ENCODE measurements around the gene HLA-C. TPM values are rescaled to one million over a fixed set of nuclear protein-coding genes. Genes with fewer than 3 reads are reported as not detected.
A peak's percentile ranks its signal among the peaks of the same experiment; 100 is the strongest.

Gene HLA-C
- 1,000 to 10,000 TPM in 1 of 2 donors, 100 to 1,000 TPM in 1; 125 to 1,234 TPM for total RNA-seq
- 1,000 to 10,000 TPM in 1 of 2 donors, 100 to 1,000 TPM in 1; 239 to 1,185 TPM for polyA plus RNA-seq
- long read RNA-seq, donor 1, transcript HLA-C-201 (8 exons, 1,536 nt) = major isoform, 66 of 114 reads
- long read RNA-seq, donor 1, transcript HLA-C-208 (6 exons, 1,880 nt) = minor isoform, 6 of 114 reads
- long read RNA-seq, donor 1, transcript HLA-C-205 (2 exons, 754 nt) = minor isoform, 5 of 114 reads
- long read RNA-seq, donor 1, partial matches to known transcripts = 28 of 114 reads
- long read RNA-seq, donor 1, other reads (novel, unspliced or antisense) = 0 of 114 reads
- long read RNA-seq, donor 2, transcript HLA-C-201 (8 exons, 1,536 nt) = major isoform, 12 of 43 reads
- long read RNA-seq, donor 2, partial matches to known transcripts = 28 of 43 reads
- long read RNA-seq, donor 2, other reads (novel, unspliced or antisense) = 0 of 43 reads
- long read RNA-seq, donor 3, transcript HLA-C-208 (6 exons, 1,880 nt) = minor isoform, 6 of 62 reads
- long read RNA-seq, donor 3, transcript HLA-C-201 (8 exons, 1,536 nt) = major isoform, 31 of 62 reads
- long read RNA-seq, donor 3, partial matches to known transcripts = 20 of 62 reads
- long read RNA-seq, donor 3, other reads (novel, unspliced or antisense) = 0 of 62 reads
- long read RNA-seq, donor 4, transcript HLA-C-201 (8 exons, 1,536 nt) = major isoform, 10 of 18 reads
- long read RNA-seq, donor 4, partial matches to known transcripts = 5 of 18 reads
- long read RNA-seq, donor 4, other reads (novel, unspliced or antisense) = 0 of 18 reads
- long read RNA-seq, donor 5, transcript HLA-C-201 (8 exons, 1,536 nt) = major isoform, 43 of 84 reads
- long read RNA-seq, donor 5, partial matches to known transcripts = 22 of 84 reads
- long read RNA-seq, donor 5, other reads (novel, unspliced or antisense) = 10 of 84 reads

DNA sequence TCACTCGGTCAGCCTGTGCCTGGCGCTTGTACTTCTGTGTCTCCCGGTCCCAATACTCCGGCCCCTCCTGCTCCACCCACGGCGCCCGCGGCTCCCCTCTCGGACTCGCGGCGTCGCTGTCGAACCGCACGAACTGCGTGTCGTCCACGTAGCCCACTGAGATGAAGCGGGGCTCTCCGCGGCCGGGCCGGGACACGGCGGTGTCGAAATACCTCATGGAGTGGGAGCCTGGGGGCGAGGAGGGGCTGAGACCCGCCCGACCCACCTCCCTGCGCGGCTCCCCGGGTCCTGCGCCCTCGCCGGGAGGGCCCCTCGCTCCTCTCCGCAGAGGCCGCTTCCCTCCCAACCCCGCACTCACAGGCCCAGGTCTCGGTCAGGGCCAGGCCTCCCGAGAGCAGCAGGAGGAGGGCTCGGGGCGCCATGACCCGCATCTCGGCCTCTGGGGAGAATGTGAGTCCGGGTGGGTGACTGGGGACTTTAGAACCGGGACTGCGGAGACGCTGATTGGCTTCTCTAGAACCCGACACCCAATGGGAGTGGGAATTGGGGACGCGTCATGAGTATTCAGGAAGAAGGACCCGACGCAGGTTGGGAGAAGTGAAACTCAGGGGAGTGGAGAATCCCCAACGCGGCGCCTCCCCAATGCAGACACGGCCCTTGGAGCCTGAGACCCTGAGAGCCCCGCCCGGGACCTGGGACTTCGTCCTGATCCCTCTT, at the start of gene HLA-C:
Gene HLA-C, minus strand, starts transcription at position 452 of the 717 bp plus-strand sequence. Its CDS starts 21 bp downstream, at position 431.
- TF ChIP-seq, protein P1, sequence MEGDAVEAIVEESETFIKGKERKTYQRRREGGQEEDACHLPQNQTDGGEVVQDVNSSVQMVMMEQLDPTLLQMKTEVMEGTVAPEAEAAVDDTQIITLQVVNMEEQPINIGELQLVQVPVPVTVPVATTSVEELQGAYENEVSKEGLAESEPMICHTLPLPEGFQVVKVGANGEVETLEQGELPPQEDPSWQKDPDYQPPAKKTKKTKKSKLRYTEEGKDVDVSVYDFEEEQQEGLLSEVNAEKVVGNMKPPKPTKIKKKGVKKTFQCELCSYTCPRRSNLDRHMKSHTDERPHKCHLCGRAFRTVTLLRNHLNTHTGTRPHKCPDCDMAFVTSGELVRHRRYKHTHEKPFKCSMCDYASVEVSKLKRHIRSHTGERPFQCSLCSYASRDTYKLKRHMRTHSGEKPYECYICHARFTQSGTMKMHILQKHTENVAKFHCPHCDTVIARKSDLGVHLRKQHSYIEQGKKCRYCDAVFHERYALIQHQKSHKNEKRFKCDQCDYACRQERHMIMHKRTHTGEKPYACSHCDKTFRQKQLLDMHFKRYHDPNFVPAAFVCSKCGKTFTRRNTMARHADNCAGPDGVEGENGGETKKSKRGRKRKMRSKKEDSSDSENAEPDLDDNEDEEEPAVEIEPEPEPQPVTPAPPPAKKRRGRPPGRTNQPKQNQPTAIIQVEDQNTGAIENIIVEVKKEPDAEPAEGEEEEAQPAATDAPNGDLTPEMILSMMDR (IDR thresholded peaks at IDR 0.05; ENCODE audit: control extremely low read depth, extremely low read depth) = no peak
- peaks cover 0 to 16% (median 0%) of the 10 kb centered on the region in 4 donors for H3K36me3 ChIP-seq (ENCODE audit: control insufficient read depth in 4 of 4, insufficient read depth in 4 of 4, low read length in 4 of 4)
- WGBS, 2 donors = 0% methylated on average over 58 to 62 of the region's 62 CpGs
- H3K27ac ChIP-seq (ENCODE audit: low read depth in 1 of 2, low read length in 1 of 2) = peak within 1 kb of the TSS; percentile 74 to 96
- H3K4me3 ChIP-seq = peak within 1 kb of the TSS; percentile 75
- peaks cover 0 to 4% (median 2%) of the 10 kb centered on the region in 3 donors for H3K27me3 ChIP-seq (ENCODE audit: control insufficient read depth in 3 of 3, insufficient read depth in 3 of 3, low read length in 2 of 3)
- H3K9ac ChIP-seq (ENCODE audit: insufficient read depth in 1 of 2, low read length in 2 of 2) = peak within 1 kb of the TSS; percentile 61 to 81
- DNase-seq (peak; percentile 91 to 95 (median 93)), ATAC-seq (ENCODE audit: insufficient read depth, low FRiP score) (peak; percentile 98)
- peaks cover 0 to 1% (median 0%) of the 10 kb centered on the region in 5 donors for H3K4me1 ChIP-seq (ENCODE audit: control insufficient read depth in 5 of 5, insufficient read depth in 5 of 5, low read length in 5 of 5)
- H3K9me3 ChIP-seq (ENCODE audit: control insufficient read depth in 4 of 4, insufficient read depth in 3 of 4, low read length in 3 of 4) = no peaks in the 10 kb centered on the region

DNA sequence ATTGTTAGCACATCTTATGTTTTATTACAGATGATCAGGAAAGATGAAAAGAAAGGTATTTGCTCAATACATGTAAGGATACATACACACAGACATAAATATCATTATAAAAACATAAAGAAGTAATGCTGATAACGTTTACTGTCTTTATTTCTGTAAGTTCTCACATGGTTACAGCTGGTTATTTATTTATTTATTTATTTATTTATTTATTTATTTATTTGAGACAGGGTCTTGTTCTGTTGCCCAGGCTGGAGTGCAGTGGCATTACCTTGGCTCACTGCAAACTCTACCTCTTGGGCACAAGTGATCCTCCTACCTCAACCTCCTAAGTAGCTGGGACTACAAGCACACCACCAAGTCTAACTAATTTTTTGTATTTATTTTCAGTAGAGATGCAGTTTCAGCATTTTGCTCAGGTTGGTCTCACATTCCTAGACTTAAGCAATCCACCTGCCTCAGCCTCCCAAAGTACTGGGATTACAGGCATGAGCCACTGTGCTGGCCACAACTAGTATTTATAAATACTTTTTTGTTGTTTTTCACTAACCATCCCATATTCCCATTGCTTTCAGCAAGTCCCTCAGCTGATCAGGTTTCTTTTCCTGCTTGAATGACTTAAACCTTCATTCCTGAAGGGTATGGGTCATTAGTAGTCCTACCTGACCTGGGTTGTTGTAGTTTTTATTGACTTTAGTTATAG, 49.3 kb upstream of the HLA-C start:
- TF ChIP-seq, protein P1 (IDR thresholded peaks at IDR 0.05; ENCODE audit: control extremely low read depth, extremely low read depth) = no peak
- no peak for DNase-seq
- no peak overlapping the region for H3K27ac ChIP-seq (ENCODE audit: low read depth in 1 of 2, low read length in 1 of 2)
- no peak for ATAC-seq (ENCODE audit: insufficient read depth, low FRiP score)
- no peak overlapping the region for H3K9ac ChIP-seq (ENCODE audit: insufficient read depth in 1 of 2, low read length in 2 of 2)
- H3K9me3 ChIP-seq (ENCODE audit: control insufficient read depth in 4 of 4, insufficient read depth in 3 of 4, low read length in 3 of 4) = no peaks in the 10 kb centered on the region
- no peak overlapping the region for H3K4me3 ChIP-seq
- no peaks in the 10 kb centered on the region for H3K36me3 ChIP-seq (ENCODE audit: control insufficient read depth in 4 of 4, insufficient read depth in 4 of 4, low read length in 4 of 4)
- no peaks in the 10 kb centered on the region for H3K4me1 ChIP-seq (ENCODE audit: control insufficient read depth in 5 of 5, insufficient read depth in 5 of 5, low read length in 5 of 5)
- peaks cover 0 to 9% (median under 1%) of the 10 kb centered on the region in 3 donors for H3K27me3 ChIP-seq (ENCODE audit: control insufficient read depth in 3 of 3, insufficient read depth in 3 of 3, low read length in 2 of 3)
- WGBS, 2 donors = 40 to 43% methylated on average over 1 of the region's 1 CpG

DNA sequence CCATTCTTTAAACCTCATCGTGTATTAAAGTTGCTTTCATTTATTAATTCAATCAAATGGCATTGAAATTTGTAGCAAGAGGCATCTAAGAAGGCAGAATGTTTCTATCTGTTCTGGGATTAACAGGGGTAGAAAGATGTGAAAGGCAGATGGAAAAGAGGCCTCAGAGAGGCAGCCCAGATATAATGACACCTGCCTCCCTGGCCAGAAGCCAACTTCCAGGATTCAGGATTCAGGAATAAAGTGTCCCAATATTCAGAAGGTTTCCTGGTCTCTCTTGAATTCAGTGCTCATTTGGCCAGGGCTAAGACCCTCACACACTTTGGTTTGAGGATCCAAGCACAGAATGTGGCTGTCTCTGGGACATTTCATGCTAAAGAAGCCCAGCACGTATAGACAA, 45.1 kb upstream of the HLA-C start:
- H3K9me3 ChIP-seq (ENCODE audit: control insufficient read depth in 4 of 4, insufficient read depth in 3 of 4, low read length in 3 of 4) = no peaks in the 10 kb centered on the region
- H3K27ac ChIP-seq (ENCODE audit: low read depth in 1 of 2, low read length in 1 of 2) = no peak overlapping the region
- H3K9ac ChIP-seq (ENCODE audit: insufficient read depth in 1 of 2, low read length in 2 of 2) = no peak overlapping the region
- TF ChIP-seq, protein P1 (IDR thresholded peaks at IDR 0.05; ENCODE audit: control extremely low read depth, extremely low read depth) = no peak
- DNase-seq (no peak), ATAC-seq (ENCODE audit: insufficient read depth, low FRiP score) (no peak)
- WGBS, 2 donors = 47 to 73% methylated on average over 2 of the region's 2 CpGs
- no peak overlapping the region for H3K4me3 ChIP-seq
- no peaks in the 10 kb centered on the region for H3K36me3 ChIP-seq (ENCODE audit: control insufficient read depth in 4 of 4, insufficient read depth in 4 of 4, low read length in 4 of 4)
- H3K4me1 ChIP-seq (ENCODE audit: control insufficient read depth in 5 of 5, insufficient read depth in 5 of 5, low read length in 5 of 5) = no peaks in the 10 kb centered on the region
- H3K27me3 ChIP-seq (ENCODE audit: control insufficient read depth in 3 of 3, insufficient read depth in 3 of 3, low read length in 2 of 3) = peaks cover 0 to 25% (median 13%) of the 10 kb centered on the region in 3 donors

All from lung (tissue), 16 donors.